ENCODE results near the gene TMEM123. TPM values are rescaled to one million over a fixed set of nuclear protein-coding genes. Genes with fewer than 3 reads are reported as not detected.

TMEM123 gene
- polyA plus RNA-seq, 1 experiment, result 200 TPM

- no peak for DNase-seq (ENCODE audit: low read depth)
Measured at GRCh38 chr11:102420547-102420946, 32.0 kb downstream of the TMEM123 start.

GRCh38 chr11:102419181-102419580 lies 33.4 kb downstream of the TMEM123 start:
- POLR2A ChIA-PET, result no interaction called here
- TF ChIP-seq CTCF (IDR thresholded peaks at IDR 0.05; ENCODE audit: insufficient read depth, low read depth, low read length), result no peak
- CTCF ChIA-PET, result interaction anchor here (1.3 kb wide), 1 partner anchor 9 kb away, joined by 3 read pairs; no protein-coding TSS in a partner anchor
- Histone ChIP-seq H3K36me3 (ENCODE audit: control insufficient read depth, insufficient read depth, low read length) (no peaks in the 10 kb centered on the region), H3K4me3 (ENCODE audit: low read depth, low read length) (no peak overlapping the region), H3K27me3 (ENCODE audit: control insufficient read depth, insufficient read depth, low read length) (no peaks in the 10 kb centered on the region)
- DNase-seq (ENCODE audit: low read depth), result no peak

More at GRCh38 chr11:102420547-102420946, 32.0 kb downstream of the TMEM123 start:
- no peak overlapping the region for H3K4me3 ChIP-seq (ENCODE audit: low read depth, low read length)
- no peaks in the 10 kb centered on the region for H3K27me3 ChIP-seq (ENCODE audit: control insufficient read depth, insufficient read depth, low read length)
- POLR2A ChIA-PET, result no interaction called here
- TF ChIP-seq CTCF (IDR thresholded peaks at IDR 0.05; ENCODE audit: insufficient read depth, low read depth, low read length), result no peak
- CTCF ChIA-PET, result interaction anchor here (1.0 kb wide), 1 partner anchor 140 kb away, joined by 4 read pairs; no protein-coding TSS in a partner anchor
- no peaks in the 10 kb centered on the region for H3K36me3 ChIP-seq (ENCODE audit: control insufficient read depth, insufficient read depth, low read length)

DNA sequence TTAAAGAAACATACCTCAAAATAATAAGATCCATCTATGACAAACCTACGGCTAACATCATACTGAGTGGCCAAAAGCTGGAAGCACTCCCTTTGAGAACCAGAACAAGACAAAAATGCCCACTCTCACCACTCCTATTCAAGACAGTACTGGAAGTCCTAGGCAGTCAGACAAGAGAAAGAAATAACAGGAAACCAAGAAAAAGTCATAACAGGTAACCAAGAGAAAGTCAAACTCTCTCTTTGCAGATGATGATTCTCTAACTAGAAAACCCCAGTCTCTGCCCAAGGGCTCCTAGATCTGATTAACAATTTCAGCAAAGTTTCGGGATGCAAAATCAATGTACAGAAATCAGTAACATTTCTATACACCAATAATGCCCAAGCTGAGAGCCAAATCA lies 35.6 kb downstream of the TMEM123 start:
- no peaks in the 10 kb centered on the region for H3K36me3 ChIP-seq (ENCODE audit: control insufficient read depth, insufficient read depth, low read length)
- ChIA-PET CTCF (no interaction called here), POLR2A (no interaction called here)
- TF ChIP-seq CTCF (IDR thresholded peaks at IDR 0.05; ENCODE audit: insufficient read depth, low read depth, low read length), result no peak
- H3K27me3 ChIP-seq (ENCODE audit: control insufficient read depth, insufficient read depth, low read length), result no peaks in the 10 kb centered on the region
- DNase-seq (ENCODE audit: low read depth), result no peak
- no peak overlapping the region for H3K4me3 ChIP-seq (ENCODE audit: low read depth, low read length)

GRCh38 chr11:102415304-102415916 lies 37.2 kb downstream of the TMEM123 start:
- no peak overlapping the region for H3K4me3 ChIP-seq (ENCODE audit: low read depth, low read length)
- POLR2A ChIA-PET, result no interaction called here
- CTCF ChIA-PET, result no interaction called here
- DNase-seq (ENCODE audit: low read depth), result no peak
- no peaks in the 10 kb centered on the region for H3K36me3 ChIP-seq (ENCODE audit: control insufficient read depth, insufficient read depth, low read length)
- no peak for TF ChIP-seq CTCF (IDR thresholded peaks at IDR 0.05; ENCODE audit: insufficient read depth, low read depth, low read length)
- no peaks in the 10 kb centered on the region for H3K27me3 ChIP-seq (ENCODE audit: control insufficient read depth, insufficient read depth, low read length)

- Histone ChIP-seq H3K36me3 (ENCODE audit: control insufficient read depth, insufficient read depth, low read length) (no peaks in the 10 kb centered on the region), H3K27me3 (ENCODE audit: control insufficient read depth, insufficient read depth, low read length) (no peaks in the 10 kb centered on the region), H3K4me3 (ENCODE audit: low read depth, low read length) (no peak overlapping the region)
- ChIA-PET CTCF (no interaction called here), POLR2A (no interaction called here)
- DNase-seq (ENCODE audit: low read depth), result no peak
- TF ChIP-seq CTCF (IDR thresholded peaks at IDR 0.05; ENCODE audit: insufficient read depth, low read depth, low read length), result no peak
Measured at GRCh38 chr11:102414559-102414958, 38.0 kb downstream of the TMEM123 start.

Measured in BJ (cell line).